NOMO-1 (cell line): ENCODE results near the gene ACOXL.

Experiments
- DNase-seq, 2 experiments: peaks; one replicate each; lab custom pipeline; 2025; ENCODE audit not compliant: unreplicated experiment in 2 of 2; lab: John Stamatoyannopoulos, UW

The ACOXL gene

DNA sequence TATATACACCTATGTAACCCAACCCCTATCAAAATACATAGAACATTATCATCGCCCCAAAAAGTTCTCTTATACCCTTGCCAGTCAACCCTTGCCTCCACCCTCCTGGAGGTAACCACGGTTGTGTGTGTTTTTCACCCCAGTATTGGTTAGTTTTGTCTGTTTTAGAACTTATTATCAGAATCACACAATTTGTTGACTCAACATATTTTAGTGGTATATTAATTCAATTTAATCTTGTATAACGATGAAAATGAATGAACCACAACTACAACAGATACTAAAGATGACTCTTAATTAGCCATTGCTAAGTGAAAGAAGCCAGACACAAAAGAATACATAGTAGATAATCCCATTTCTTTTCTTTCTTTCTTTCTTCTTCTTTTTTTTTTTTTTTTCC, 19.3 kb downstream of the ACOXL start:
- DNase-seq: no peak

DNA sequence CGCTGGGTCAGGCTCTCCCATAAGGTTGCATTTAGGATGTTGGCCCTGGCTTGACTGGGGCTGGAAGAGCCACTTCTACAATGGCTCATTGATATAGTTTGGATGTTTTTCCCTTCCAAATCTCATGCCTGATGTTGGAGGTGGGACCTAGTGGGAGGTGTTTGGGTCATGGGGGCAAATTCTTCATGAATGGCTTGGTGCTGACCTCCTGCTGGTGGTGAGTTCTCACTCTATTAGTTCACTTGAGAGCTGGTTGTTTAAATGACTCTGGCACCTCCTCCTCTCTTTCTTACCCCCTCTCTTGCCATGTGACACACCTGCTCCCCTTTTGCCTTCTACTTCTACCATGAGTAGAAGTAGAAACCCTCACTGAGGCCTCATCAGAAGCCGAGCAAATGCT, 20.5 kb downstream of the ACOXL start:
- no peak for DNase-seq

DNA sequence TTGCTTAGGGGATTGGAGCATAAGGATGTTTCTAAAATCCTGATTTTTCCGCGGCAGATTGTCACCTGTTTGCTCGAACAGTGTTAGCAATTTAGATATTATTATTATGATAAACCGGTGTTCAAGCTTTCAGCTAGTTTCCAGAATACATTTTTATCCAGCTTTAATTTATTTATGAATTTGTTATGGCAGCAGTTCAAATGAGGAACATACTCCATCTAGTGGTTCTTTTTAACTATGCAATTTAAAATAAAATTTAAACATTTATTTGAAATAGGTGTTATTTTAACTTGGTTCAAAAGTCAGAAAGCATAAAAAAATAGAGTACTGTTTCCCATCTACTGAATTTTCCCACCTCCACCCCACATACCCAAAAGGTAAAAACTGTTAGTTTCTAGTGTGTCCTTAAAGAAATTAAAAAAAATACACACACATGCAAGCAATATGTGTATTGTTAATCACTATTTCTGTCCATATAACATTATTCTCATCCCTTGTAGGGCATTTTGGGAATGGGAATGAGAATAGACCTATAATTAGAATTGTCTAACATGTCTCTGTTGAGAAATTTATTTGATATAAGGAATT, 23.2 kb downstream of the ACOXL start:
- peak in 1 of 2 experiments; percentile 43 for DNase-seq

DNA sequence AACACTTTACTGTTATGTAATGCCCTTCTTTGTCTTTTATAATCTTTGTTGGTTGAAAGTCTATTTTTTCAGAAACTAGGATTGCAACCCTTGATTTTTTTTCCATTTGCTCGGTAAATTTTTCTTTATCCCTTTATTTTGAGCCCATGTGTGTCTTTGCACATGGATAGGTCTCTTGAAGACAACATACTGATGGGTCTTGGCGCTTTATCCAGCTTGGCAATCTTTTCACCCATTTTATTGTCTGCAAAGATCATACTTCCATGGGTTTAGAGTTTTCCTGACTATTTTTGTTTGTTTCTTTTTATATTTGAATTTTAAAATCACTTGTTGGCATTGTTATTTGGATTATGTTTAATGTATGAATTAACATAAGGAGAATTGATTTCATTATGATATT, 27.0 kb downstream of the ACOXL start:
- DNase-seq: no peak

DNA sequence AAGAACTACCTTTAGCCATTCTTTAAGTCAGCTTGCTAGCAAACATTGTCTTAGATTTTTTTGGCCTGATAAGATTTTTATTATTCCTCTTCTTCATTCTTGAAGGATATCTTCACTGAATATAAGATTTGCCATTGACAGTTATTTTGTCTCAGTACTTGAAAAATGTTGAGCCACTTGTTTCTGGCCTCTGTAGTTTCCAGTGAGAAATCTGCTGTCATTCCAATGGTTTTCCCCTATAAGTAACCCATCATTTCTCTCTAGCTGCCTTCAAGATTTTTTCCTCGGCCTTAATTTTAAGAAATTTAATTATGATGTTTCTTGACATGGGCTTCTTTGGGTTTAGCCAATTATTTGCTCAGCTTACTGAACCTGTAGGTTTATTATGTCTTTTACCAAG, 32.6 kb downstream of the ACOXL start:
- no peak for DNase-seq

DNA sequence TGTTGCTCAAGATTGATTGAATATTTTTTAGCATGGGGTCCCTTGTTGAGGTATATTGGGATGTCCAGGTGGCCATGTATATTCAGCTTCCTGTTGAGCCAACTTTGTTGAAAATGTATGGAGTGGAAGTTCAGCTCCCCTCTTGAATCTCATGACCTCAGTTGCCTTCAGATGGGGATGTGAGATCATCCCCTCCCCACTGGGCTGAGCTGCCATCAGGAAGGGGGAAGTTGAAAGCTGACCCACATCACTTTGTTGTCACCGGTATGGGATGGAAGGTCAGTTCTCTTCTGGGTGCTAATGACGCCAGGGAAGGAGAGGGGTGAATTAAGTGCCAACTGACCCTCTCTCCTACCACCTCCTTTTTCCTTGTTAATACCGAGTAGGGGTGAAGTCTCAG, 33.9 kb downstream of the ACOXL start:
- no peak for DNase-seq

DNA sequence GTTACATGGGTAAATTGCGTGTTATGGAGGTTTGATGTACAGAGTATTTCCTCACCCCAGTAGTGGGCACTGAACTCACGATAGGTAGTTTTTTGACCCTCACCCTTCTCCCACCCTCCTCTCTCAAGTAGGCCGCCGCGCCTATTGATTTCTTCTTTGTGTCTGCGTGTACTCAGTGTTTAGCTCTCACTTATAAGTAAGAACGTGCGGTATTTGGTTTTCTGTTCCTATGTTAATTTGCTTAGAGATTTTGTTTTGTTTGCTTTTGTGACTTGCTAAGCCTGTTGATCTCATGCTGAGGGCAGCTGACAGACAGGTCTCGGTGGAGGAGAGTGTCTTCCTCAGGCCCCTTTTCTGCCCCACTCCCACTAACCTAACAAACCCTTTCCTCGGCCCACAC, 36.2 kb downstream of the ACOXL start:
- no peak for DNase-seq

DNA sequence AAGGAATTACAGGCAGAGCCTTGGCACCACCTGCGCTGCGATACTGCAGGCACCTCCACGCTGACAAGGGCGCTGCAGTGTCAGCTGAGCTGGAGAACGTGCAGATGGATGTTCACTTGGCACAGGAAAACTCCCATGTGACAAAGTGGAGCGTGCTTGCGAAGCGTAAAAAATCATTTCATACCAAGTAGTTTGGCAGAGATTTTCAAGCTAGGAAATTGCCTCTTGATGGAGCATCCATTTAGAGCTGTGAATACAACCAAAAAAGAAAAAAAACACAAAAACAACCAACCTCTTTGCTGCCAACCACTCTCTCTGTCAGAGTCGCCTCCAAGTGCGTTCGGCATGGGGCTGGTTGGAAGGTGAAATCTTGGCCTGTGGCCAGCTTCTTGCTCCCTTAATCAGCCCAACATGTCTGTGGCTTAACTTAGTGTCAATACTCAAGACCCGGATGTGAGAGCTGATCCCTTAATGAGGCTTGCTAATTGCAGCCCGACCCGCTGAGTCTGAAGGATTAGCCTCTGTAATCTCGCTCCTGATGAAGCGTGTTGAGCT, 38.1 kb downstream of the ACOXL start:
- no peak for DNase-seq

DNA sequence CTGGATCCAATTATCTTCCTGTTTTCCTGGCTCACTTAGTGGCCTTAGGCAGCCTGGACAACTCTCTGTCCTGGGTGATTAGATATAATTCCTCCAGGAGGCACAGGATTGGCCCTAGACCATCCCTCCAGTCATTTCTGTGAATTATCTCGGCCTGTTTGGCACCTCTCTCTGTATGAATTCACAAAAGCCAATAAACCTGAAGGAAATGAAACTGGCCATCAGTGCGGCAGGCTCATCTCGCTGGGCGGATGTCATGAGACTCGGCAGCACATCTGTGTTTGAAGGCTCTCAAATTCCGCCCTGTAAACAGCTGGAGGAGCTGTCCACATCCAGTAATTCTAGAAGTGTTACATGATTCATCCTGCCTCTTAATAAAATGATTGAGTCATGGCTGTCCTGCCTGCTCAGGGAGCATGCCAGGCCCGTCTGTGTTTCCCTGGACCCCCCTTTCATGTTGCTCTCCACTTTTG, 38.6 kb downstream of the ACOXL start:
- peak; percentile 4 to 25 for DNase-seq

DNA sequence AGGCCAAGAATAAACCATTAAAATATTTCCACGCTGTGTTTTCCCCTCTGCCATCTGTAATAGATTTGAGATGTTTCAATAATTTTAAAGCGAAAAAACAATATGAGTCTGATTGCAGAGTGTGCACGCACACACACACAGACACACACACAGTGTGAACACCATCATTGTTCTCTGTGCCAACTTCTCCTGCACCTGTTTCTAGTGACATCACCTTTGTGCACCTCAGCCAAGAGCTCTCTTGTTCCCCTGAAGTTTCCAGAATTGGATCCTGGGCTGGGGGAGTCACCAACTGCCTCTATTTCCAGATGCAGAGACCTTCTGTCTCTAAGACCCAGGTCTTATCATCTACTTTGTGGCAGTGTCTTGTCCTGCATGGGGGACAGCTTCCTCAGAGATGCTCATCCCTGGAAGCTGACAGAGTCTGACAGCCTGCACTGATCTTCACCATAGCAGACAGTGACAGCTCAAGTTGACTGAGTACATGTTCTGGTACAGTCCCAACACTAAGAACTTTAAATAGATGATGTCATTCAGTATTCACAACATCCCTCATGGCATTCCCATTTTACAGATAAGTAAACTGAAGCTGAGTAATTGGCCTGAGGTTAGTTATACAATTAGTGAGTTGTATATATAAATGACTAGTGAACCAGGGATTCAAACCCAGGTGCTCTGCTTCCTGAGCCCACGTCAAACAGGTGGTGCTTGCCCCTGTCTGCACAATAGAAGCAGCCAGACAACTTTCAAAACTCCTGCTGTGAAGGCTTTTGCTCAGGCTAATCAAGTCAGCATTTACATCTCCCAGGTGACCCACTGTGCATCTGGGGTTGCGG, 39.4 kb downstream of the ACOXL start:
- DNase-seq: no peak

DNA sequence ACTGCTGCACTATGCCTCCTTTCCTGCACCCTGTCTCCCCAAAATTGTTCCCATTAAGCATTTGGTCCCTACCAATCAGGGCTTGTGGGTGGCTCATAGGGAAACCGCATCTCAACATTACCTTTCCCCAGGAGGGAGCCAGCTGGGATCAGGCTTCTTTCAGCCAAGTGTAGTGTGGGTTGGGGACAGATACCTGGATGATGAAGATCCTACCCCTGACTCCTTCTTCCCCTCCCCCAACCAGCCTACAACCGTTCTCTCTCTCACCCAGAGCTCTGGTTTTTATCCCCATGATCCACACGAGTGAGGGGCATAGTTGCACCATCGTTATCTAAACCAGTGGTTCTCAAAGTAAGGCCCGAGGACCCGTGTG, 40.0 kb downstream of the ACOXL start:
- DNase-seq: no peak

DNA sequence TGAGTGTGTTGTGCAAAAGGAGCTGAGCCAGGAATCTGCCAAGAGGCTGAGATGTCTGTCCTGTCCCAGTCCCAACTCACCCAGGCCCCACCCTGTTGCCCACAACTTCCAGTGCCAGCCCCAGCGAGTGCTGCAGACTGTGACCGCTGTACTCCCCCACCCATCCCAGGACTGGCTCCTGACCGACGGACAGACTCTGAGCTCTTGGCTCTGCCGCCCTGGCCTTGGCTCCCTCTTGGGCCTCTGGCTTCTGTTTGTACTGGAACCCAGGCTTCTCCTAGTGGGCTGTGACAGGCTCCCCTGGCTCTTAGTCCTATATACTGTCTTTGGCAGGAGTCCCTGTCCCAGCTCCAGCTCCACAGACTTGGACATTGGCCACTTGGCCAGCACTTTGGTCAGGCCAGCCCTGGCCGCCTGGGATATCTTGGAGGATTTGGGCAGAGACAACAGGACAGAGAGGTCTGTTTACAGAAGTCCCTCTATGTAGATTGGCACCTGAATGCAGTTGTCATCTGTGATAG, 41.1 kb downstream of the ACOXL start:
- DNase-seq: no peak

DNA sequence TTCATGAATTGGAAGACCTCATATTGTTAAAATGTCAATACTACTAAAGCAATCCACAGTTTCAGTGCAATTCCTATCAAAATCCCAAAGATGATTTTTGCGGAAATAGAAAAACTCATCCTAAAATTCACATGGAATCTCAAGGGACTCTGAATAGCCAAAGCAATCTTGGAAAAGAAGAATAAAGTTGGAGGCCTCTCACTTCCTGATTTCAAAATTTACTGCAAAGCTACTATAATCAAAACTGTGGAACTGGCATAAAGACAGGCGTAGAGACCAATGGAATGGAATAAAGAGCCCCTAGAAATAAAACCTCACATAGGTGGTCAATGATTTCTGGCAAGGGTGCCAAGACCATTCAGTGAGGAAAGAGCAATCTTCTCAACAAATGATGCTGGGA, 42.3 kb downstream of the ACOXL start:
- DNase-seq: no peak

DNA sequence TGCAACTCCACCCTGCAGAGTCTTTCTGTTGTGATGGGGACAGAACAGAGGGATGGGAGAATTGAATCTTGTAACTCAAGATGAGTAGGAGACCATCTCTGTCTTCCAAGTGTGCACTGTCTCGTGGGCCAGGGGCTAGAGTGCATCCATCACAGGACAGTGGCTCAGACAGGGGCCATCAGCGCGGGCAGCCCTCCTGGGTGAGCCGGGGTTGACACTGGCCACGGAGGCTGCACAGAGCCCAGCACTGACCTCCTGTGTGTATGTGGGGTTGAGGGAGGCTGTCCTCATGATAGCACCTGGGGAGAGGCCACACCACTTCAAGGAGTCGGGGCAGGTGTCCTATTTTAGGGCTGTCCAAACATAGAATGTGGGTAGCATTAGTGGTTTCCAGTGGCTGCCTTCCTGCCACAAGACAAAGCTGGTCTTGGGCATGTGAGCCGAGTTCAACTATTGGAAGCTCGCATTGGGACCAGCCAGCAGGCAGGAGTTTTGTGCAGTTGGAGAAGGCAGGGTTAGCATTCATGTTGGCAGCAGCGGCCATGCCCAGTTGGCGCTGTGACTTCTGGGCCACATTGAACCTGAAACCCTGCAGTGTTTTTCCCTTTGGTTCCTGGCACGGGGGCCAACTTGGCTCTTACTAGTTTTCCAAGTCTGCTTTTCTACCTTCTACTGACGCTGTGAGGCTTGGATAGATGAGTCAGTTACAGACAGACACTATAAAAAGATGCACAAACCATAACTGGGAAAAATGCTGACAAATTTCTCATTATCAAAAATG, 45.3 kb downstream of the ACOXL start:
- no peak for DNase-seq

DNA sequence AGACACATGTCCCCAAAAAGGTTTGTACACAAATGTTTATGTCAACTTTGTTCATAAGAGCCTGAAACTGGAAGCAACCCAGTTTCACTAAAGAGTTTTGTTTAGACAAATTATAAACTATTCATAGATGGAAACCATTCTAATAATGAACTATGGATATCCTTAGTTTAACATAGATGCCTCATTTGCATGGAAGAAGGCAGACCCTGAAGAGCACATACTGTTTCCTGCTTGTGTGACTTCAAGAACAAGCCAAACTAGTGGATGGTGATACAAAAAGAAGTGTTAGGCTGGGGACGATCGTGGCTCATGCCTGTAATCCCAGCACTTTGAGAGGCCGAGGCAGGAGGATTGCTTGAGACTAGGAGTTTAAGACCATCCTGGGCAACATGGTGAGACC, 48.1 kb downstream of the ACOXL start:
- DNase-seq: no peak

DNA sequence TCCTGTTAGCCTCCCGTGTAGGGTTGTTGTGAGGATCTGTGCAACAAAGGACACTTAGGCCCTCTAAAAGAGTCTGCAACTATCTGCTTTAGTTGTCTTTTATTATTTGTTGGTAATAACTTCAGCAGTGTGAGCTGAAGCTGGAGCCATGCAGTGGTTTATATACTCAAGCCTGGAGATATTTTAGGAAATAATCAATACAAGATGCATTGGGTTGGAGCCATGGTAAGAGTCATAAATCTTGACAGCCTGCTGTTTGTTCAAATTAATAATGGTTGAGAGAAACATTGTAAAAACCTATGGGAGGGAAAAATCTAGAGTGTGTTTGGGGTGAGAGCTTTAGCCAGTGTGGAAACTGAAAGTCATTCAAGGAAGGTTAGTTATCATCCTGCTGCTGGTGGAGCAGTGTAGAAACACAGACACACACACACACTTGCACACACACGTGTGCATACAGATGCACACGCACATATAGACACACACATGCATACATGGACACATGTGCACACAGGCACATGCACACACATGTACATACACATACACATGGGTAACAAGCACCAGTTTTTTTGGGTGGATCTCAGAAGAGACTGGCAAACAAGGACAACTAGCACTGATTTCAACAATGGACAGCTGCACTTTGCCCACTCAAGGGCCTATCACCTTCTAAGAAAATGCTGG, 51.0 kb downstream of the ACOXL start:
- DNase-seq: no peak

DNA sequence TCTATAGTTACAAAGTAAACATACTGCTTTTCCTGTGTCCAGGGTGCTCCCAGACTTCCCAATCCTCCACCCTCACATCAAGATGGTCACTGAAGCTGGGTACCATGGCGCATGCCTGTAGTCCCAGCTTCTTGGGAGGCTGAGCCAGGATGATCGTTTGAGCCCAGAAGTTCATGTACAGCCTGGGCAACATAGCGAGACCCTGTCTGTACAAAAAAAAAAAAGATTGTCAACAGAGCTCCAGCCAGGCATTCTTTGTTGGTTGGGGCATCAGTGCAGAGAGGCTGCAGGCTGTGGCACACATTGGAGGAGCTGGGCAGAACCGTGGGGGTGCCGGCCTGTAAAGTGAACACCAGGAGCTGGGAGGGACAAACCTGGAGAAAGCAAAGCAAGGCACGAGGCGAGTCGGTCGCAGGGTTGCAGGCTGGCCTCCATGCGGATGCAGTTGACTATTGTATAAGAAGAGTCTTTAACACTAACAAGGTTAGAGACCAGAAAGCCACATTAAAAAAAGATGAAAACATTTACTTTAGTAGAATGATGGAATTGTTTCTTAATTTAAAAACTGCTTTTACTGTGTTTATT, 51.8 kb downstream of the ACOXL start:
- no peak for DNase-seq

DNA sequence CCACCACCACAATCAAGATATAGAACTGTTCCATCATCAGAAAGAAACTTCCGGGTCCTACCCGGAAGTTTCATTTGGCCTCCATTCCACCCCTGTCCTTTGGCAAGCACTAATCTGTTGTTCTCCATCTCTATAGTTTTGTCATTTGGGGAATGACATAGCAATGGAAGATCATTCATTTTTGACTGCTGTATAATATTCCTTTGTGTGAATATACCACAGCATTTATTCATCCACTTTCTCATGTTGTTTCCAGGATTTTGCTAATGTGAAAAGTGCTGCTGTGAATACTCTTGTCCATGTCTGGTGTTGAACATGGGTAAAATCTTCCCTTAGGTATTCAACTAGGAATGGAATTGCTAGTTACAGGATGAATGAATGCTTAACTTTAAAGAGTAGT, 53.1 kb downstream of the ACOXL start:
- no peak for DNase-seq

DNA sequence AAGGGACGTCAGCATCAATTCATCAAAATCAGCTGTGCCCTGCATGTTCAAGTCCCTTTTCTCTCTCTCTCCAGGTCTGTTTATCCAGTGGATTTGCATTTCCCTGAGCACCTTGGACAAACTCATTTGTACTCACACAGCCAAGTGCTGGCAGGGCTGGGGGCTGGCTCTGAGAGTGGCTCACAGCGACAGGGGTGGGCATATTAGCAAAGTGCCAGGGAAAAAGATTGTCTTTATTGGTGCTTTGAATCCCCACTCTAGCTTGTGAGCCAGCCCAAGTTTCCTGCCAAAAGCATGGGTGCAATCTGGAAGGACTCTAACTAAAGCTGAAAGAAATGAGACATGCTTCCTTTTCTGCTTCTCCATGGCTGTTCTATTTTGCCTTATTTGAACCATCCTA, 56.6 kb downstream of the ACOXL start:
- DNase-seq: no peak

DNA sequence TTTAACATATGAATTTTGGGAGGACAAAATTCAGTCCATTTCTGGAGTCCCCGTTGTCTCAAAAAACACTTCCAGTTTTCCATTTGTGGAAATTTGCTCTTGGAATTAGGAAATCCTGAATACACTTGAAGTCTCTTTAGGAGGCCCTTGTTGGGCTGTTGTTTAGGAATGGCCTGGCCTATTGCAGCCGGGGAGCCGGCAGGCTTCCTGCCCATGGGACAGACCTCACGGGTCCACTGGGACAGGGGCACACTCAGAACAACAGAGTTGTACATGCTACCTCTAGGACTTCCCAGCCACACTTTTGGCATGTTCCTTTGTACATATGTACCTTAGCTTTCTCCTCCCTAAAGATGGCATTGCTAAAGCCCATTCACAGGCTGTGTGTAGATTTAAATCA, 57.3 kb downstream of the ACOXL start:
- no peak for DNase-seq
